GM19035 (cell line): ENCODE results near the gene SMOC1.

ENCODE experiments used
- ATAC-seq: cut with Tn5 transposase; IDR thresholded peaks from one replicate; pipeline ENCODE4 v1.9.1; 2021; ENCODE audit not compliant: unreplicated experiment

Gene SMOC1

GRCh38 chr14:69879175-69880043 lies at the start of gene SMOC1:
TSS of gene SMOC1 (plus strand) at chr14:69879416. CDS start at chr14:69879679, 263 bp downstream.
- no peak for ATAC-seq

GRCh38 chr14:69838881-69839416 lies 40.3 kb upstream of the SMOC1 start:
- no peak for ATAC-seq

GRCh38 chr14:69839661-69840060 lies 39.6 kb upstream of the SMOC1 start:
- ATAC-seq = no peak

- no peak for ATAC-seq
Observed at GRCh38 chr14:69841656-69842055, 37.6 kb upstream of the SMOC1 start.

- no peak for ATAC-seq
Observed at GRCh38 chr14:69842686-69843420, 36.4 kb upstream of the SMOC1 start.

GRCh38 chr14:69844171-69844570 lies 35.0 kb upstream of the SMOC1 start:
- no peak for ATAC-seq

- no peak for ATAC-seq
Observed at GRCh38 chr14:69845050-69845581, 34.1 kb upstream of the SMOC1 start.

GRCh38 chr14:69845787-69846186 lies 33.4 kb upstream of the SMOC1 start:
- no peak for ATAC-seq

- ATAC-seq = no peak
Observed at GRCh38 chr14:69848156-69848555, 31.1 kb upstream of the SMOC1 start.

GRCh38 chr14:69848903-69849391 lies 30.3 kb upstream of the SMOC1 start:
- ATAC-seq = no peak

- no peak for ATAC-seq
Observed at GRCh38 chr14:69850086-69850735, 29.0 kb upstream of the SMOC1 start.

- no peak for ATAC-seq
Observed at GRCh38 chr14:69850736-69851112, 28.5 kb upstream of the SMOC1 start.

- no peak for ATAC-seq
Observed at GRCh38 chr14:69852531-69853321, 26.5 kb upstream of the SMOC1 start.

- ATAC-seq = no peak
Observed at GRCh38 chr14:69853774-69854173, 25.4 kb upstream of the SMOC1 start.

GRCh38 chr14:69854598-69854997 lies 24.6 kb upstream of the SMOC1 start:
- no peak for ATAC-seq

- ATAC-seq = no peak
Observed at GRCh38 chr14:69855180-69855832, 23.9 kb upstream of the SMOC1 start.

- no peak for ATAC-seq
Observed at GRCh38 chr14:69858801-69859200, 20.4 kb upstream of the SMOC1 start.

- no peak for ATAC-seq
Observed at GRCh38 chr14:69859591-69859990, 19.6 kb upstream of the SMOC1 start.

GRCh38 chr14:69860221-69860620 lies 19.0 kb upstream of the SMOC1 start:
- no peak for ATAC-seq
